Measurements from ENCODE around the gene CADM4. TPM values are rescaled to one million over a fixed set of nuclear protein-coding genes. Genes with fewer than 3 reads are reported as not detected.

Gene CADM4
- polyA plus RNA-seq, 1 of the 3 experiments (the other 2 are of a cell fraction) = 28.9 TPM

DNA sequence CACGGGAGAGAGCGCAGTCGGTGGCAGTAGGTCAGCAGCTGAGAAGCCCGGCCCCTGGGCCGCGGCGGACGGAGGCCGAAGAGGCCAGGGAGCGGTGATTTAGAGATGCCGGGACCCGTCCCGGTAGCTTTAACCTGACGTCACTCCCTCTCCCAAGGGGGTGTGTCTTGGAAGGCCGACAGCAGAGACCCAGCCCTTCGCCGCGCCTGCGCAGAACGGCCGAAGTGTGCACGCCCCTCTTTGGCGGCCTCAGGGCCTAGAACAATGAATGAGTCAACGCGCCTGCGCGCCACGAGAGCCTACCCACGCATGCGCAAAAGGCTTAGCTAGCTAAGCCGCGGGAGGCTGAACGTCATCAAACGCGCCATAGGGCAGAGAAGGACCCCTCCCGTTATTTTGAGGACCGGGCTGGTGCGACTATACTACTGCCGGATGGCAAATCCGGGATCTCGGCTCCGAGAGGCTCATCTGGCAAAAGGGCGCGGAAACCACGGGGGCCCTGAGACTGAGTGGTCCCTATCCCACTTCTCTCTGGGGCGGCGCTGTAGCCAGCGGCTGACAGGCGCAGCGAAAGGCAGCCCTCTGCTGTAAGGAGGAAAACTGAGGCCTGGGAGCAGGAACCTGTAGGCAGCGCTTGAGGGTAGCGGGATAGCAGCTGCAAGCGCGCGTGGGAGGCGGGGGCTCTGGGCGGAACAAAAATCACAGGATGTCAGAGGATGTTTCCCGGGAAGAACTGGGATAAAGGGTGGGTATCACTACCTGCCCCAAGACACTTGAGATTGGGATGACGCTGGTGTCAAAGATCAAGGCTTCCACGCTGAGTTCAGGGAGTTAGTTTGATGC, 43.4 kb downstream of the CADM4 start, which contains the start of the genes IRGQ and ZNF576 (continued):
- TF ChIP-seq, protein P1, sequence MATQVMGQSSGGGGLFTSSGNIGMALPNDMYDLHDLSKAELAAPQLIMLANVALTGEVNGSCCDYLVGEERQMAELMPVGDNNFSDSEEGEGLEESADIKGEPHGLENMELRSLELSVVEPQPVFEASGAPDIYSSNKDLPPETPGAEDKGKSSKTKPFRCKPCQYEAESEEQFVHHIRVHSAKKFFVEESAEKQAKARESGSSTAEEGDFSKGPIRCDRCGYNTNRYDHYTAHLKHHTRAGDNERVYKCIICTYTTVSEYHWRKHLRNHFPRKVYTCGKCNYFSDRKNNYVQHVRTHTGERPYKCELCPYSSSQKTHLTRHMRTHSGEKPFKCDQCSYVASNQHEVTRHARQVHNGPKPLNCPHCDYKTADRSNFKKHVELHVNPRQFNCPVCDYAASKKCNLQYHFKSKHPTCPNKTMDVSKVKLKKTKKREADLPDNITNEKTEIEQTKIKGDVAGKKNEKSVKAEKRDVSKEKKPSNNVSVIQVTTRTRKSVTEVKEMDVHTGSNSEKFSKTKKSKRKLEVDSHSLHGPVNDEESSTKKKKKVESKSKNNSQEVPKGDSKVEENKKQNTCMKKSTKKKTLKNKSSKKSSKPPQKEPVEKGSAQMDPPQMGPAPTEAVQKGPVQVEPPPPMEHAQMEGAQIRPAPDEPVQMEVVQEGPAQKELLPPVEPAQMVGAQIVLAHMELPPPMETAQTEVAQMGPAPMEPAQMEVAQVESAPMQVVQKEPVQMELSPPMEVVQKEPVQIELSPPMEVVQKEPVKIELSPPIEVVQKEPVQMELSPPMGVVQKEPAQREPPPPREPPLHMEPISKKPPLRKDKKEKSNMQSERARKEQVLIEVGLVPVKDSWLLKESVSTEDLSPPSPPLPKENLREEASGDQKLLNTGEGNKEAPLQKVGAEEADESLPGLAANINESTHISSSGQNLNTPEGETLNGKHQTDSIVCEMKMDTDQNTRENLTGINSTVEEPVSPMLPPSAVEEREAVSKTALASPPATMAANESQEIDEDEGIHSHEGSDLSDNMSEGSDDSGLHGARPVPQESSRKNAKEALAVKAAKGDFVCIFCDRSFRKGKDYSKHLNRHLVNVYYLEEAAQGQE (IDR thresholded peaks at IDR 0.05; ENCODE audit: low read depth, low read length) = 0 out of 2 replicates have a peak, but pooled peaks have one; percentile 7
- TF ChIP-seq YY1 (IDR thresholded peaks at IDR 0.05; ENCODE audit: low read depth) = no peak
- TF ChIP-seq MXI1 (IDR thresholded peaks at IDR 0.05; ENCODE audit: low read depth, low read length) = peak; percentile 48
- TF ChIP-seq, protein P2, sequence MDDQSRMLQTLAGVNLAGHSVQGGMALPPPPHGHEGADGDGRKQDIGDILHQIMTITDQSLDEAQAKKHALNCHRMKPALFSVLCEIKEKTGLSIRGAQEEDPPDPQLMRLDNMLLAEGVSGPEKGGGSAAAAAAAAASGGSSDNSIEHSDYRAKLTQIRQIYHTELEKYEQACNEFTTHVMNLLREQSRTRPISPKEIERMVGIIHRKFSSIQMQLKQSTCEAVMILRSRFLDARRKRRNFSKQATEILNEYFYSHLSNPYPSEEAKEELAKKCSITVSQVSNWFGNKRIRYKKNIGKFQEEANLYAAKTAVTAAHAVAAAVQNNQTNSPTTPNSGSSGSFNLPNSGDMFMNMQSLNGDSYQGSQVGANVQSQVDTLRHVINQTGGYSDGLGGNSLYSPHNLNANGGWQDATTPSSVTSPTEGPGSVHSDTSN (IDR thresholded peaks at IDR 0.05) = peak; percentile 33; the same call in 1 of the 2 replicates

DNA sequence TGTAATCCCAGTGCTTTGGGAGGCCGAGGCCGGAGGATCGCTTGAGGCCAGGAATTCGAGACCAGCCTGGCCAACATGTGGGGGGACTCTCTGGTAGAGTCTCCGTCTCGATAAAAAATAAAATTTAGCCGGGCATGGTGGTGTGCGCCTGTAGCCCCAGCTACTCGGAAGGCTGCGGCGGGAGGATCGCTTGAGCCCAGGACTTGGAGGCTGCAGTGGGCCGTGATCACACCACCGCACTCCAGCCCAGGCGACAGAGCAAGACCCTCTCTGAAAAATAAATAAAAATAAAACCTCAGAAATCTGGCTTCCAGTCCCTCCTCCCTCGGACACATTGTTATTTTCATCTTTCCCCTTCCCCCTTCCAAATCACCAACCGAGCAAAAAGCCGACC, 44.0 kb downstream of the CADM4 start:
- Histone ChIP-seq H3K4me2 (peak overlapping the region; percentile 99), H3K4me1 (ENCODE audit: control insufficient read depth in 1 of 2, insufficient read depth in 2 of 2, low read depth in 1 of 2, low read length in 1 of 2) (peaks cover 8 to 22% of the 10 kb centered on the region in 2 experiments; a peak in 2 of 4 replicates), H3K9me2 (no peaks in the 10 kb centered on the region), H2AFZ (ENCODE audit: low read depth) (peak overlapping the region; percentile 60; the same call in 1 of the 2 replicates), H3K27me3 (ENCODE audit: insufficient read depth) (no peaks in the 10 kb centered on the region), H3K79me2 (ENCODE audit: insufficient read depth) (peaks cover 81% of the 10 kb centered on the region), H3K36me3 (replicated peaks in 1 of 2; ENCODE audit: control insufficient read depth in 1 of 2, insufficient read depth in 2 of 2, low read length in 1 of 2) (peaks cover 27 to 33% of the 10 kb centered on the region in 2 experiments), H3K9ac (peak overlapping the region; percentile 85), H3K4me3 (ENCODE audit: low read depth in 2 of 2, low read length in 1 of 2) (peak overlapping the region; percentile 72 to 98), H3F3A (replicated peaks; ENCODE audit: insufficient read depth) (peaks cover 12% of the 10 kb centered on the region), H4K20me1 (ENCODE audit: insufficient read depth) (peaks cover 9% of the 10 kb centered on the region; the same call in 1 of the 2 replicates), H3K27ac (ENCODE audit: low read depth in 2 of 2, low read length in 1 of 2) (peak overlapping the region; percentile 59 to 81), H3K9me3 (no peaks in the 10 kb centered on the region)
- no peak for TF ChIP-seq FOXM1 (IDR thresholded peaks at IDR 0.05; ENCODE audit: low read depth)
- TF ChIP-seq RAD21 (IDR thresholded peaks at IDR 0.05; ENCODE audit: low read length) = no peak
- no peak for TF ChIP-seq NFIC (IDR thresholded peaks at IDR 0.05; ENCODE audit: borderline replicate concordance)
- TF ChIP-seq, protein P1 (IDR thresholded peaks at IDR 0.05; ENCODE audit: low read depth, low read length) = no peak
- ChIA-PET CTCF (interaction anchor here (0.9 to 6.6 kb wide), 15 partner anchors 13 to 214 kb away, joined by 3 to 104 read pairs (median 6); partner anchors contain the start of genes PINLYP and XRCC1), POLR2A (interaction anchor here (0.6 to 1.2 kb wide), 4 partner anchors 12 to 161 kb away, joined by 3 to 5 read pairs (median 4); no protein-coding TSS in a partner anchor)
- no peak for DNase-seq
- 1% methylated on average over 18 of the region's 18 CpGs for WGBS (ENCODE audit: low lambda C conversion rate)
